Stomach smooth muscle (tissue), 2 donors: Measurements from ENCODE around the gene TMOD1.

Source experiments
- H3K27ac ChIP-seq: one replicate; pipeline ENCODE4 v1.7.0; 2013; ENCODE audit warnings: mild to moderate bottlenecking, low read length, inconsistent platforms
- H3K27me3 ChIP-seq, 2 donors: one replicate each; pipeline ENCODE4 v1.7.0; 2013; ENCODE audit warnings: low read length in 2 of 2; ENCODE audit not compliant: insufficient read depth in 2 of 2, control insufficient read depth in 1 of 2
- H3K36me3 ChIP-seq, 2 donors: one replicate each; pipeline ENCODE4 v1.7.0; 2013; ENCODE audit warnings: low read length in 2 of 2; ENCODE audit not compliant: control insufficient read depth in 2 of 2, insufficient read depth in 2 of 2
- H3K4me1 ChIP-seq: one replicate; pipeline ENCODE4 v1.7.0; 2013; ENCODE audit warnings: low read length; ENCODE audit not compliant: control insufficient read depth, insufficient read depth
- H3K4me3 ChIP-seq, 2 donors: one replicate each; pipeline ENCODE4 v1.7.0; 2013; ENCODE audit warnings: low read length in 2 of 2
- H3K9ac ChIP-seq, 2 donors: one replicate each; pipeline ENCODE4 v1.7.0; 2013; ENCODE audit warnings: low read length in 2 of 2, mild to moderate bottlenecking in 1 of 2
- H3K9me3 ChIP-seq, 2 donors: one replicate each; pipeline ENCODE4 v1.7.0; 2013; ENCODE audit warnings: low read length in 2 of 2; ENCODE audit not compliant: control insufficient read depth in 2 of 2
- donor health status: healthy.
- donor health status: Pancreatic carcinoma.

Gene TMOD1

DNA sequence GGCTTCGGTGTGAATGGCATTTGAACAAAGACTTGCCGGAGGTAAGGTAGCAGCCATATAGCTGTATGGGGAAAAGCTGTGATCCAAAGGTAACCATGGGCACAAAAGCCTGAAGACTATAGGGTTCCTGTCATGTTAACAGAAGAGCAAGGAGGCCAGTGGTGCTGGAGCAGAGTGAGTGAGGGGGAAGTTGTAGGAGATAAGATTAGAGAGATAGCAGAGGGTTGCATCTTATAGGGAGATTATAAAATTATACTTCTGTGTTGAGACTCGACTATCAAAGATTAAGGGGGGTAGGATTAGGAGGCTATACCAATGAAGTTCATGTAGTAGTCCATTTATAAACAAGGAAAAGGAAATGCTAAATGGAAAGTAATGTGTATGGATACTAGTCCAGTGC lies 135.4 kb downstream of the TMOD1 start:
- no peaks in the 10 kb centered on the region for H3K36me3 ChIP-seq
- H3K27ac ChIP-seq: no peak overlapping the region
- no peaks in the 10 kb centered on the region for H3K27me3 ChIP-seq
- H3K4me1 ChIP-seq: peaks cover 24% of the 10 kb centered on the region
- no peak overlapping the region for H3K9ac ChIP-seq
- no peaks in the 10 kb centered on the region for H3K9me3 ChIP-seq
- no peak overlapping the region for H3K4me3 ChIP-seq

DNA sequence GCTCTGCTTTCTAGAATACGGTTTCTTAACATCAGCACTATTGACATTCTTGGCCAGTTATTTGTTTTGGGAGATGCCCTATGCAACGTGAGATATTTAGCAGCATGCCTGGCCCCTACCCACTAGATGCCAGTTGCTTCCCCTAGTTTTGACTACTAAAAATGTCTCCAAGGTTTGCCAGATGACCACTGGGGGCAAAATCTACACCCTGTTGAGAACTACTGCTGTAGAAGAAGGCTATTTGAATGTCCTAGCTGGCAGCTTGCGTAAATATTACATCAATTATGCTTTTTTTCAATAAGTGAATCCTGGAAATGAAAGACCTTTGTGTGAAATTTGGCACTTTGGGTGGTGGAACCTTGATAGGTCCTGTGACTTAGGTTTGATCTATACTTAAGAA lies 137.2 kb downstream of the TMOD1 start:
- Histone ChIP-seq H3K36me3 (peaks cover 3 to 7% of the 10 kb centered on the region in 2 donors), H3K27me3 (no peaks in the 10 kb centered on the region), H3K4me3 (no peak overlapping the region), H3K27ac (no peak overlapping the region), H3K4me1 (peaks cover 14% of the 10 kb centered on the region), H3K9ac (no peak overlapping the region), H3K9me3 (no peaks in the 10 kb centered on the region)

DNA sequence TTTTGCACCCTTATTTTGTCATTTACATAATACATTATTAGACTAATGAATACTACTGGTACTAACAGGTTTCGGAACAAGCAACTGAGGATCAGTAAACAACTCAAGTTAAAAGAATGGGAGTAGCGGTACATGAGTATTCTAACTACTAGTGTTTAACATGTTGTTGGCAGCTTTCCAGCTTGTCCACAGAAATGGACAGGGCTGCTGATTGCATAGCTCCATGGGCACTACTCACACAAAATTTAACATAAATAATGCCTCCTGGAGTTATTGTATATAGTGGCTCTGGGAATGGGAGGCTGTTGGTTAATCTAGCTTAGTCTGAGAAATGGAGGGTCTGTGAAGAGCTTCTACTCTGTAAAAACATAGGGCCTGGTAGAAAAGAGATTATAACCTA lies 138.9 kb downstream of the TMOD1 start:
- Histone ChIP-seq H3K36me3 (peaks cover 8 to 9% of the 10 kb centered on the region in 2 donors), H3K9me3 (no peaks in the 10 kb centered on the region), H3K4me3 (no peak overlapping the region), H3K27me3 (no peaks in the 10 kb centered on the region), H3K4me1 (peaks cover 3% of the 10 kb centered on the region), H3K27ac (no peak overlapping the region), H3K9ac (no peak overlapping the region)

DNA sequence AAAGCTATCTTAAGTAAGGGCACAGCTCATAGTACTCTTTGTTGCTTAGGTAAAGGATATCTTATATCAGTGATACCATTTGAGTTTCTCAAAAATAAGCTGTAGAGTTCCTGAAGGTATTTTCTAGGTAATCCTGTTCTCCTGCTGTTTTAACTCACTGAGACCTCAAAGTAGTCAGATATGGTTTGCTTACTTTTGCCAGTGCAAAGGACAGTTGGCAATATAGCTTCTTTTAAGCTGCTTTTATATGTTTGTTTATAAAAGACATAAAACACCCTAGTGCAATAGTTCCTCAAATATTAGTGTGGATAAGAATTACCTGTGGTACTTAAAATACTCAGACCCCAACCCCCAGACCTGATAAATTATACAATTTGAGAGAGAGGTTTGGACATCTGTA lies 144.3 kb downstream of the TMOD1 start:
- Histone ChIP-seq H3K27ac (no peak overlapping the region), H3K4me1 (no peaks in the 10 kb centered on the region), H3K9ac (no peak overlapping the region), H3K4me3 (no peak overlapping the region), H3K36me3 (peaks cover 21 to 24% of the 10 kb centered on the region in 2 donors), H3K27me3 (no peaks in the 10 kb centered on the region), H3K9me3 (no peaks in the 10 kb centered on the region)

DNA sequence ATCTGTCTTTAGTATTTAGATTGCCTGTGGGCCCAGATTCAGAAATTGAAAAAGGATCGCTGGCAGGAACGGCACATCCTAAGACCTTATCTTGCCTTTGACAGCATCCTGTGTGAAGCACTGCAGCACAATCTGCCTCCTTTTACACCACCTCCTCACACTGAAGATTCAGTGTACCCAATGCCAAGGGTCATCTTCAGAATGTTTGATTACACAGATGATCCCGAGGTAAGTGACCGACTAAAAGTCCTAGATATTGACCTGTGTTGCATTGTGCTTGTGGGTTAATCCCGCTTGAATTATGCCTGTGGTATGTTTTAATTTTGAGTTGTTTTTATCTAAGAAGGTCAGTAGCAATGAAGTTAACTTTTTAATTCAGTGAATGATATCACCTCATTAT lies 146.5 kb downstream of the TMOD1 start:
- H3K36me3 ChIP-seq: peaks cover 21 to 29% of the 10 kb centered on the region in 2 donors
- no peak overlapping the region for H3K9ac ChIP-seq

More for the DNA sequence above, 146.5 kb downstream of the TMOD1 start:
- Histone ChIP-seq H3K27ac (no peak overlapping the region), H3K4me3 (no peak overlapping the region), H3K4me1 (no peaks in the 10 kb centered on the region), H3K27me3 (no peaks in the 10 kb centered on the region), H3K9me3 (no peaks in the 10 kb centered on the region)
